Aorta (tissue), 4 donors: Measurements from ENCODE around the gene PLP2. TPM values are rescaled to one million over a fixed set of nuclear protein-coding genes. Genes with fewer than 3 reads are reported as not detected.

Source experiments
- polyA plus RNA-seq, 2 donors: library from polyadenylated mRNA; stranded (reverse); fragments of 200-250 nt; gene quantifications; one replicate each; pipeline ENCODE4 v1.2.3, GENCODE V29; 2013
- total RNA-seq, 2 donors: library from RNA; stranded (reverse); fragmentation: NEBNext Ultra II Directional; extraction: Animal tissue kit (Norgen Biotek cat#: 25700); gene quantifications; one replicate each; pipeline ENCODE4 v1.2.1, GENCODE V29; 2021
- donor health status: healthy with polysubstance abuse.
- donor health status: Bipolar disorder and iron deficiency.
- donor health status: DM: no; HTN: no; CAD: no.
- donor health status: DM: yes; HTN: yes; CAD: no.

The PLP2 gene
- total and polyA plus RNA-seq, 4 donors = 159 to 337 (median 202) TPM

Other genes with a start within 250 kb of the PLP2 start
- gene OTUD5, start 214.3 kb upstream of the PLP2 start, total RNA-seq = 10 to 100 TPM; 37.4 to 47.5 TPM
- 10 to 100 TPM; 26.4 to 50.6 TPM for gene OTUD5, start 214.3 kb upstream of the PLP2 start, polyA plus RNA-seq
- 1 to 10 TPM; 3.4 to 4.8 TPM for gene KCND1, start 200.1 kb upstream of the PLP2 start, total RNA-seq
- gene KCND1, start 200.1 kb upstream of the PLP2 start, polyA plus RNA-seq = 1 to 10 TPM in 1 of 2 donors, under 1 TPM in 1; 0.88 to 2.8 TPM
- 10 to 100 TPM; 46.1 to 53.7 TPM for gene GRIPAP1, start 169.6 kb upstream of the PLP2 start, total RNA-seq
- 10 to 100 TPM; 17.3 to 37.2 TPM for gene GRIPAP1, start 169.6 kb upstream of the PLP2 start, polyA plus RNA-seq
- 10 to 100 TPM; 67.7 to 70.6 TPM for gene TFE3, start 128.5 kb upstream of the PLP2 start, total RNA-seq
- gene TFE3, start 128.5 kb upstream of the PLP2 start, polyA plus RNA-seq = 10 to 100 TPM; 23.4 to 47.0 TPM
- 1 to 10 TPM; 5.1 to 7.6 TPM for gene CCDC120, start 112.9 kb upstream of the PLP2 start, total RNA-seq
- gene CCDC120, start 112.9 kb upstream of the PLP2 start, polyA plus RNA-seq = 1 to 10 TPM; 4.3 to 6.4 TPM
- gene PRAF2, start 97.9 kb upstream of the PLP2 start, total RNA-seq = 10 to 100 TPM; 37.7 to 40.2 TPM
- gene PRAF2, start 97.9 kb upstream of the PLP2 start, polyA plus RNA-seq = 10 to 100 TPM; 30.8 to 54.3 TPM
- gene WDR45, start 92.0 kb upstream of the PLP2 start, total RNA-seq = 10 to 100 TPM; 66.1 to 84.4 TPM
- gene WDR45, start 92.0 kb upstream of the PLP2 start, polyA plus RNA-seq = 100 to 1,000 TPM in 1 of 2 donors, 10 to 100 TPM in 1; 73.0 to 236 TPM
- 10 to 100 TPM; 15.8 to 20.4 TPM for gene GPKOW, start 48.2 kb upstream of the PLP2 start, total RNA-seq
- 10 to 100 TPM; 14.3 to 22.8 TPM for gene GPKOW, start 48.2 kb upstream of the PLP2 start, polyA plus RNA-seq
- gene MAGIX, start 9.1 kb upstream of the PLP2 start, total RNA-seq = 1 to 10 TPM; 2.7 to 2.8 TPM
- 1 to 10 TPM; 1.9 to 4.9 TPM for gene MAGIX, start 9.1 kb upstream of the PLP2 start, polyA plus RNA-seq
- 10 to 100 TPM; 11.9 to 13.3 TPM for gene PRICKLE3, start 14.5 kb downstream of the PLP2 start, total RNA-seq
- 1 to 10 TPM; 2.8 to 7.2 TPM for gene PRICKLE3, start 14.5 kb downstream of the PLP2 start, polyA plus RNA-seq
- 1 to 10 TPM; 2.4 to 4.5 TPM for gene SYP, start 28.3 kb downstream of the PLP2 start, total RNA-seq
- 1 to 10 TPM; 3.0 to 5.3 TPM for gene SYP, start 28.3 kb downstream of the PLP2 start, polyA plus RNA-seq
- gene CACNA1F, start 61.4 kb downstream of the PLP2 start, total RNA-seq = under 1 TPM; 0.06 to 0.42 TPM
- gene CACNA1F, start 61.4 kb downstream of the PLP2 start, polyA plus RNA-seq = under 1 TPM; 0.03 to 0.38 TPM
- 10 to 100 TPM; 11.6 to 12.5 TPM for gene CCDC22, start 63.6 kb downstream of the PLP2 start, total RNA-seq
- 10 to 100 TPM in 1 of 2 donors, 1 to 10 TPM in 1; 5.3 to 17.2 TPM for gene CCDC22, start 63.6 kb downstream of the PLP2 start, polyA plus RNA-seq
- gene FOXP3, start 92.8 kb downstream of the PLP2 start, total RNA-seq = under 1 TPM in 1 of 2 donors, not detected in 1; 0.32 TPM
- gene FOXP3, start 92.8 kb downstream of the PLP2 start, polyA plus RNA-seq = not detected
- gene PPP1R3F, start 97.9 kb downstream of the PLP2 start, total RNA-seq = 1 to 10 TPM; 7.9 to 9.2 TPM
- 1 to 10 TPM; 1.9 to 6.3 TPM for gene PPP1R3F, start 97.9 kb downstream of the PLP2 start, polyA plus RNA-seq
- not detected for gene GAGE10, start 131.7 kb downstream of the PLP2 start, total RNA-seq
- gene GAGE10, start 131.7 kb downstream of the PLP2 start, polyA plus RNA-seq = not detected
- not detected for gene GAGE12J, start 150.1 kb downstream of the PLP2 start, total RNA-seq
- gene GAGE12J, start 150.1 kb downstream of the PLP2 start, polyA plus RNA-seq = not detected
- gene GAGE13, start 159.7 kb downstream of the PLP2 start, total RNA-seq = not detected
- not detected for gene GAGE13, start 159.7 kb downstream of the PLP2 start, polyA plus RNA-seq